Measurements from ENCODE around the gene THRA.

THRA gene

DNA sequence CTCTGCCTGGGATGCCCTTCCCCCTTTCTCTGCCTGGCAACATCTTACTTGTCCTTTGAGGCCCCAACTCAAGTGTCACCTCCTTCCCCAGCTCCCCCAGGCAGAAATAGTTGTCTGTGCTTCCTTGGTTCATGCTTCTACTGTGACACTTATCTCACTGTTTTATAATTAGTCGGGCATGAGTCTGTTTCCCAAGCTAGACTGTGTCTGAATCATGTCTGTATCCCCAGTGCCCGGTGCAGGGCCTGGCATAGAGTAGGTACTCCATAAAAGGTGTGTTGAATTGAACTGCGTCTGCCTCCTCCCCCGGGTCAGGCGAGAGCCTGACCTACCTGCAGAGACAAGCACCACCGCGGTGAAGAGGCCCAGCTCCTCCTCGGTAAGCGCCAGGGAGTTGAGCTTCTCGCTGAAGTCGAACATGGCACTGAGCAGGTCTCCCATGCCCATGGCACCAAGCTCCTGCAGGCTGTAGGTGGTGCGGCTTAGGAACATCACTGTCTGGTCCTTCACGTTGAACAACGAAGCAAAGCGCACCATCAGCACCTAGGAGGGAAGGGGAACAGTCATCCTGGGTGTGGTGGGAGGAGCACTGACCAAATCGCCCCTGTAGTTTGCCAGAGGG, 30.9 kb downstream of the THRA start:
- Histone ChIP-seq H4K20me1 (peaks cover 0 to 7% (median 0%) of the 10 kb centered on the region in 11 experiments; a peak in 1 of 22 replicates), H3K36me3 (peaks cover 0 to 46% (median 27%) of the 10 kb centered on the region in 11 experiments; a peak in 15 of 22 replicates), H3K4me3 (peak overlapping the region in 7 of 10 experiments; percentile 0 to 48 (median 34); a peak in 9 of 20 replicates), H3K9me3 (replicated peaks in 1 of 11) (no peaks in the 10 kb centered on the region), H3K27ac (peak overlapping the region in 10 of 11 experiments; percentile 55 to 98 (median 92); a peak in 21 of 22 replicates), H3K27me3 (no peaks in the 10 kb centered on the region), H3K4me2 (peak overlapping the region; percentile 87 to 100 (median 96)), H3K4me1 (peaks cover 92 to 95% (median 94%) of the 10 kb centered on the region in 10 experiments), H3K9ac (peak overlapping the region; percentile 48 to 88 (median 65); a peak in 20 of 22 replicates)
- no peak for TF ChIP-seq Cebpa-rat (IDR thresholded peaks at IDR 0.05)

DNA sequence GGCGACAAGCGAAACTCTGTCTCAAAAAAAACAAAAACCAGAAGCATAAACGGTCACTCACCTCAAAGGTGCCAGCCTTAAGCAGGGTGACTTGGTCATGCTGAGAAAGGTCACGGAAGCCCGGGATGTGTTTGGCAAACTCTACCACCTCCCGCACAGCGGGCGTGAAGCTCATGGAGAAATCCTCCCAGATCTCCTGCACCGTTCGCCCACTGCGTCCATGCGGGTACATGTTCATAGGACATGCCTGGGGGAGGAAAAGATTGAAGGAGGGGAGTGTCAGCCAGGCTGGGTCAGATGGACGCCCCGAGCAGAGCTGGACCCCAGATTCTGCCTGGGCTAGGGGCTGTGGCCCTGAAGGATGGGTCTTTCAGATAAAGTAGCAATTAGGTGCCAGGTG, 32.1 kb downstream of the THRA start:
- Histone ChIP-seq H3K36me3 (peaks cover 0 to 37% (median 23%) of the 10 kb centered on the region in 11 experiments; a peak in 15 of 22 replicates), H3K9ac (peak overlapping the region in 9 of 11 experiments; percentile 69 to 88 (median 79); a peak in 15 of 22 replicates)

DNA sequence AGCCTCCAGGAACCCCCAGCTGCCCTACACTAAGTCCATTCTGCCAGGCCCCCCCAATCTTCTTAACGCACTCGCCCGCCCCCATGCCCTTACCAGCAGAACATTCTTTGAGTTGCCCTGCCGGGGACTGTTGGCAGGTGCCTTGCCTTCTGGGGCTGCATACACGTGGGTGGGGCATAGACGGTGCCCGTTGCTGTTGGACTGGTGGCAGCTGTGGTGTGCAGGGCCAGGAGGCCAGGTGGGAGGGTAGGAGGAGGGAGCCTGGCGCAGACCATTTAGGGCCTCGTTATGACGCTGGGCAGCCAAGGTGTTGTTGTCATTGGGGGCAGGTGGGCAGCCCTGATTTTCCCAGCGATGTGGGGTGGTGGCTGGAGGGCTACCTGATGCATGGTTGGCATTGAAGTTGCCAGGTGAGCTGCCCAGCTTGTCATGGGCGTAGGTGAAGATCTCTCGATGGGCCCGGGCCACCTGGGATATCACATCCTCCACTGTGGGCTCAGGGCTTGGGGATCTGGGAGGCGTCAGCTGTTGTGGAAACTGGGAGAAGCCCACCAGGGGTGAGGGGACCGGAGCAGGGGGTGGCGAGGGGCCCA, 32.7 kb downstream of the THRA start:
- peak overlapping the region in 9 of 10 experiments; percentile 6 to 50 (median 38); a peak in 14 of 20 replicates for H3K4me3 ChIP-seq
- no peaks in the 10 kb centered on the region for H3K27me3 ChIP-seq
- H3K9me3 ChIP-seq (replicated peaks in 1 of 11), result no peaks in the 10 kb centered on the region
- H4K20me1 ChIP-seq, result peaks cover 0 to 7% (median 0%) of the 10 kb centered on the region in 11 experiments; a peak in 1 of 22 replicates
- peak overlapping the region; percentile 19 to 98 (median 91); a peak in 21 of 22 replicates for H3K27ac ChIP-seq
- H3K36me3 ChIP-seq, result peaks cover 0 to 37% (median 22%) of the 10 kb centered on the region in 11 experiments; a peak in 15 of 22 replicates
- peak overlapping the region; percentile 87 to 100 (median 96) for H3K4me2 ChIP-seq
- H3K4me1 ChIP-seq, result peaks cover 79 to 95% (median 93%) of the 10 kb centered on the region in 10 experiments
- peak overlapping the region in 10 of 11 experiments; percentile 55 to 88 (median 76); a peak in 20 of 22 replicates for H3K9ac ChIP-seq
- no peak for TF ChIP-seq Cebpa-rat (IDR thresholded peaks at IDR 0.05)

More for the DNA sequence above, 32.1 kb downstream of the THRA start:
- peak overlapping the region; percentile 87 to 100 (median 96) for H3K4me2 ChIP-seq
- peaks cover 0 to 7% (median 0%) of the 10 kb centered on the region in 11 experiments; a peak in 1 of 22 replicates for H4K20me1 ChIP-seq
- peak overlapping the region in 3 of 10 experiments; percentile 14 to 50 (median 50); a peak in 4 of 20 replicates for H3K4me3 ChIP-seq
- peaks cover 84 to 95% (median 93%) of the 10 kb centered on the region in 10 experiments for H3K4me1 ChIP-seq
- no peaks in the 10 kb centered on the region for H3K27me3 ChIP-seq
- H3K9me3 ChIP-seq (replicated peaks in 1 of 11), result no peaks in the 10 kb centered on the region
- TF ChIP-seq Cebpa-rat (IDR thresholded peaks at IDR 0.05), result no peak
- peak overlapping the region in 10 of 11 experiments; percentile 68 to 98 (median 92); a peak in 19 of 22 replicates for H3K27ac ChIP-seq

DNA sequence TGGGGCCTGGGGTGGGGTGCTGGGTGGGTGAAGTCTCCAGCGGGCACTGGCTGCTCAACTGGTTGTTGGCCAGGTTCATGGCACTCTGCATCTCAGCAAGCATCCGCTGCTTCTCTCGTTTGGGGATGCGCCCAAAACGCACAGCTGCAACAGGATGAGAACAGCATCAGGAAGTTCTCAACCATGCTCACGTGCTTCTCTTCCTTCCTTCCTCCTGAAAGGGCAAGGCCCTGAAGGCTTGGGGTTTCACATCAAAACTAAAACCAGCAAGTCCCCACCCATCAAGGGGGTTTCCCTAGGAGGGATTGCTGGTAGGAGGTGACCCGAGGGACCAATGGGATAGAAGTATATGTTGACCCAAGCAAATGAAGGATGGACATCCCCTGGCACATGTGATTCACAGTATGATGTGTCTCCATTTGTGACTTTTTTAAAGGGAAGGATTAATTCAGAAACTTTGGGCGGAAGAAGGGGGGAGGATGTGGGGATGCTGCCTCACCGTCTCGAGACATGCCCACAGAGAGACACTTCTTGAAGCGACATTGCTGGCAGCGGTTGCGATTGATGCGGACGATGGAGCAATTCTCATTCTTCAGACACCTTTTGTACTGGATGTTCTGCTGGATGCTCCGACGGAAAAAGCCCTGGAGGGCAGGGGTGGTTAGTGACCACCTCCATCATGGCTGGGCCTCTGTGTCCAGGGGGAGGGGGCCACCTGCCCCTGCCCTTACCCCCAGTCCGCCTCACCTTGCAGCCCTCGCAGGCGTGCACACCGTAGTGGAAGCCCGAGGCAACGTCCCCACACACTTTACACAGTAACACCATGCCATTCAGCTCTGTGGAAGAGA, 33.4 kb downstream of the THRA start:
- no peaks in the 10 kb centered on the region for H3K9me3 ChIP-seq (replicated peaks in 1 of 11)
- H3K9ac ChIP-seq, result peak overlapping the region; percentile 80 to 90 (median 83)
- peak in 6 of 11 experiments; percentile 46 to 91 (median 74); a peak in 11 of 22 replicates for TF ChIP-seq Cebpa-rat (IDR thresholded peaks at IDR 0.05)
- peaks cover 0 to 7% (median 0%) of the 10 kb centered on the region in 11 experiments; a peak in 1 of 22 replicates for H4K20me1 ChIP-seq
- H3K4me2 ChIP-seq, result peak overlapping the region; percentile 95 to 100 (median 99)
- peak overlapping the region; percentile 50 to 65 (median 56) for H3K4me3 ChIP-seq
- H3K4me1 ChIP-seq, result peaks cover 78 to 94% (median 92%) of the 10 kb centered on the region in 10 experiments
- peaks cover 0 to 37% (median 22%) of the 10 kb centered on the region in 11 experiments; a peak in 15 of 22 replicates for H3K36me3 ChIP-seq
- no peaks in the 10 kb centered on the region for H3K27me3 ChIP-seq
- peak overlapping the region; percentile 88 to 98 (median 95) for H3K27ac ChIP-seq

DNA sequence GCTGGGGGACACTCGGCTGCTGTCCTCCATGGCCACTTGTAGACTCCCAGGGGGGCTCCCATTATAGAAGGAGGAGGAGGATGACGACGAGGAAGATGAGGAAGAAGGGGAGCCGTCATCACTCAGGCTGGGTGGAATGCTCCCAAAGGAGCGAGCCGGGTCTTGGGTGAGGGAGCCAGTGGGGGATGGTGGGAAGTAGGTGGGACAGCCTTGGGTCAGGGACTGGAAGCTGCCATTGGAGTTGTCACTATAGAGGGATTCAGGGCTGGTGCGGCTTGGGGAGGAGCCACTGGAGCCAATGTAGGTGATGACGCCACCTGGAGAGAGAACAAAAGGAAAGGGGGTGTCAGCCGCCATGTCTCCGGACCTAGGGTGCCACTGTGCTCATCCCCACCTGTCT, 34.3 kb downstream of the THRA start:
- Histone ChIP-seq H3K9me3 (replicated peaks in 1 of 11) (no peaks in the 10 kb centered on the region), H3K4me1 (peaks cover 78 to 93% (median 92%) of the 10 kb centered on the region in 10 experiments), H3K27me3 (no peaks in the 10 kb centered on the region), H4K20me1 (peaks cover 0 to 7% (median 0%) of the 10 kb centered on the region in 11 experiments; a peak in 1 of 22 replicates), H3K4me2 (peak overlapping the region; percentile 95 to 100 (median 99)), H3K9ac (peak overlapping the region; percentile 80 to 90 (median 83)), H3K4me3 (peak overlapping the region; percentile 50 to 65 (median 56)), H3K27ac (peak overlapping the region; percentile 88 to 98 (median 95)), H3K36me3 (peaks cover 0 to 37% (median 22%) of the 10 kb centered on the region in 11 experiments; a peak in 15 of 22 replicates)
- TF ChIP-seq Cebpa-rat (IDR thresholded peaks at IDR 0.05), result no peak

DNA sequence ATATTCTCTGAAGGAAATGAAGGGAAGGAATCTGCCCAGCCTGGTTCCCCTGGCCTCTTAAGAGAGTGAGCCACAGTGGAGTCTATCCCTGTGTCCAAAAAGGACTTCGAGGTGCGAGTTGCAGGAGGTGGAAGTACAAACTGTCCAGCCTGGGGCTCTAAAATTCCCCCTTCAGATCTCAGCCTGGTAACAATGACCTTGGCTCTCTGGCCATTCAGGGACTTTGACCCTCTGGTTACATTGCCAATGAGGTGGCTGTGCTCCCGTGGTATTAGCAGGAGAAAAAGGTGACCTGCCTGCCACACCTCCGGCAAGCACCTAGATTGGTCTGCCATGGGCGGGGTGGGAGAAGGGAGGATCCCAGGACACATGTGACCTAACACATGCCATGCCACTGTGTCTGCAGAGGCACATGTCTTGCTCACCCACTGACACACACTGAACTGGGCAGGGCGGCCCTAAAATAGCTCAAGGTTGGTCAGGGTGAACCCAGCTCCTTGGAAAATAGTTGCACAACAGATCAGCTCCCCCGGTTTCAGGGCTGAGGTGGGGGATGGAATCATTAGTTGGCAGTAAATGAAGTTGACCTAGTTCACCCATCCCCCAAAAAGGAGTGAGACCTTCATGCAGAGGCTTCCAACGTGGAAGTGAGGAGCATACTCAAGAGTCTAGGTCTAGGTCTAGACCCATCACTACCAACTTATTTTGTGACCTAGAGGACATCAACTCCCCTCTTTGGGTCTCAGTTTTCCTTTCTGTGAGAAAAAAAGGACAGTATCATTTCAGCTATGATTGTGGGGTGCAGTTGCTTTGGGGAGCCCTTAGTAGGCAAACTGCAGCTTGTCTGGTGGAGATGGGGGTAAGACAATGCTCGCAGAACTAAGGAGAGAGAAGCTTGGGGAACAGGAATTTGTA, 35.4 kb downstream of the THRA start:
- Histone ChIP-seq H3K27me3 (no peaks in the 10 kb centered on the region), H3K4me1 (peaks cover 76 to 91% (median 87%) of the 10 kb centered on the region in 10 experiments), H3K36me3 (peaks cover 0 to 34% (median 20%) of the 10 kb centered on the region in 11 experiments; a peak in 15 of 22 replicates), H3K27ac (peak overlapping the region; percentile 88 to 98 (median 95)), H3K4me2 (peak overlapping the region; percentile 95 to 100 (median 99)), H3K9ac (peak overlapping the region; percentile 64 to 90 (median 83); a peak in 21 of 22 replicates), H3K4me3 (peak overlapping the region; percentile 29 to 65 (median 56); a peak in 19 of 20 replicates), H3K9me3 (replicated peaks in 1 of 11) (no peaks in the 10 kb centered on the region), H4K20me1 (peaks cover 0 to 7% (median 0%) of the 10 kb centered on the region in 11 experiments; a peak in 1 of 22 replicates)
- TF ChIP-seq Cebpa-rat (IDR thresholded peaks at IDR 0.05), result peak in 5 of 11 experiments; percentile 44 to 66 (median 54); a peak in 5 of 22 replicates

Data from BLaER1 treated with 17β-estradiol and CSF1 and Interleukin-3, amounts not matched to agents 10 nM and 100 nM (cell line).